Nasal cavity respiratory epithelium epithelial cell of viscerocranial mucosa (primary cell): ENCODE results near the gene CCT6B. TPM values are rescaled to one million over a fixed set of nuclear protein-coding genes. Genes with fewer than 3 reads are reported as not detected.

ENCODE experiments used
- total RNA-seq: library from RNA; depleted of rRNA; stranded (reverse); fragments of >200 nt; gene quantifications from 2 replicates; pipeline ENCODE4 v1.2.3, GENCODE V29; 2014

The CCT6B gene, protein sequence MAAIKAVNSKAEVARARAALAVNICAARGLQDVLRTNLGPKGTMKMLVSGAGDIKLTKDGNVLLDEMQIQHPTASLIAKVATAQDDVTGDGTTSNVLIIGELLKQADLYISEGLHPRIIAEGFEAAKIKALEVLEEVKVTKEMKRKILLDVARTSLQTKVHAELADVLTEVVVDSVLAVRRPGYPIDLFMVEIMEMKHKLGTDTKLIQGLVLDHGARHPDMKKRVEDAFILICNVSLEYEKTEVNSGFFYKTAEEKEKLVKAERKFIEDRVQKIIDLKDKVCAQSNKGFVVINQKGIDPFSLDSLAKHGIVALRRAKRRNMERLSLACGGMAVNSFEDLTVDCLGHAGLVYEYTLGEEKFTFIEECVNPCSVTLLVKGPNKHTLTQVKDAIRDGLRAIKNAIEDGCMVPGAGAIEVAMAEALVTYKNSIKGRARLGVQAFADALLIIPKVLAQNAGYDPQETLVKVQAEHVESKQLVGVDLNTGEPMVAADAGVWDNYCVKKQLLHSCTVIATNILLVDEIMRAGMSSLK
- total RNA-seq = 0.78 and 1.0 TPM in 2 replicates

GRCh38 chr17:34961093-34961911 is at the start of gene CCT6B, which contains the start of gene ZNF830:
CCT6B (minus strand) TSS chr17:34961460; CDS start chr17:34961393, 67 bp downstream.
ZNF830 (plus strand) TSS chr17:34961540; CDS start chr17:34961567, 27 bp downstream.

GRCh38 chr17:34980353-34980680 is 19.1 kb upstream of the CCT6B start, which contains the start of gene LIG3:
LIG3 (plus strand) TSS chr17:34980512; CDS start chr17:34983006, 2,494 bp downstream.

Other genes with a start within 250 kb of the CCT6B start
- 15.7 and 16.7 TPM in 2 replicates for gene ZNF830, start 80 bp upstream of the CCT6B start, total RNA-seq
- gene LIG3, start 19.1 kb upstream of the CCT6B start, total RNA-seq = 52.3 and 58.4 TPM in 2 replicates
- 8.5 and 15.0 TPM in 2 replicates for gene RFFL, start 102.2 kb upstream of the CCT6B start, total RNA-seq
- gene RAD51D, start 158.4 kb upstream of the CCT6B start, total RNA-seq = 2.1 and 3.1 TPM in 2 replicates
- gene FNDC8, start 160.2 kb upstream of the CCT6B start, total RNA-seq = not detected in 2 replicates
- 19.1 and 20.8 TPM in 2 replicates for gene NLE1, start 180.8 kb upstream of the CCT6B start, total RNA-seq
- under 0.01 TPM in 2 replicates for gene UNC45B, start 186.4 kb upstream of the CCT6B start, total RNA-seq
- gene SLC35G3, start 232.9 kb upstream of the CCT6B start, total RNA-seq = not detected in 2 replicates